Measurements from ENCODE around the gene DDAH2.

DDAH2 gene

DNA sequence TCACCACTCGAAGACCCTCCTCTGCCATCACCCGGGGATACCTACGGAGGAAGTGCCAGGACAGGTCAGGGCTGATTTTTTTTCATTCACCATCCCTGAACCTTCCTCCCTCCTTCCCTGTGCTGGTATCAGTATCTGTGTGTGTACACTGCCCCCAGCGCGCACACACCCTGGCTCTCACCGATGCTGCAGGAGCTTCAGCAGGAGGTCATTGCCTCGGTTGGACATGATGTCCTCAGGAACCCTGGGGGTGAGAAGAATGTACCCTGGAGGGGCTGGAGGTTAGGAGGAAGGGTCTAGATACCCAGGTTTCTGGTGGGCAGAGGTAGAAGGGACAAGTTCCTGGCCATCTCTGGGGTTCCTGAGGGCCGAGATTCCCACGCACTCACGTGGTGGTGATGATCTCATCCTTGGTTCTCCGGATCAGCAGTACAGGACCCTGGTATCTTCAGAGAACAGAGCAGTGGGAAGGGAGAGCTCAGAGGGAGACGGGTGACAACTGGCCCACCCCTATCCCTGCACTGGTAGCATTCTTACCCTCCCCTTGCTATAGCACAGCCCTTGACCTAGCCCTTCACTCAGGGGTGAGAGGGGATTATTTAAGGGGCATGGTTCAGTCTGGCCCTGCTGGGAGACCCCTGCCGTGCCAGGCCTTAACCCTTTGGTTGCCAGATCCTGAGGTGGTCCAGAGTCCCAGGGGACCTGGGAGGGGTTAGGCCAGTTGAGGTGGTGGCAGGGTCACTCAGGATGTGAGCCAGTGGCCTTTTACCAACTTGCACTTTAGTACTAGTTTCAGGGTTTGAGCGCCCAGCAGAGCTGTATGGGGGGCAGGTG, 41.0 kb downstream of the DDAH2 start:
- no peak for TF ChIP-seq FOXK2 (IDR thresholded peaks at IDR 0.05)
- TF ChIP-seq TARDBP (IDR thresholded peaks at IDR 0.05): no peak
- TF ChIP-seq ELF4 (IDR thresholded peaks at IDR 0.05): no peak
- no peak for TF ChIP-seq SP1 (IDR thresholded peaks at IDR 0.05)
- TF ChIP-seq LEF1 (IDR thresholded peaks at IDR 0.05; ENCODE audit: borderline replicate concordance): no peak
- TF ChIP-seq ZNF384 (IDR thresholded peaks at IDR 0.05): no peak
- no peak for TF ChIP-seq FOXM1 (IDR thresholded peaks at IDR 0.05; ENCODE audit: borderline replicate concordance)
- no peak for TF ChIP-seq BHLHE40 (IDR thresholded peaks at IDR 0.05; ENCODE audit: borderline replicate concordance)
- TF ChIP-seq NFRKB (IDR thresholded peaks at IDR 0.05): no peak
- no peak for TF ChIP-seq CTBP1 (IDR thresholded peaks at IDR 0.05; ENCODE audit: borderline replicate concordance)
- TF ChIP-seq SUZ12 (IDR thresholded peaks at IDR 0.05): no peak
- no peak for TF ChIP-seq FOXA1 (IDR thresholded peaks at IDR 0.05)
- no peak for TF ChIP-seq ARNT (IDR thresholded peaks at IDR 0.05)
- TF ChIP-seq HDGF (IDR thresholded peaks at IDR 0.05; ENCODE audit: borderline replicate concordance): no peak
- TF ChIP-seq, protein P1, sequence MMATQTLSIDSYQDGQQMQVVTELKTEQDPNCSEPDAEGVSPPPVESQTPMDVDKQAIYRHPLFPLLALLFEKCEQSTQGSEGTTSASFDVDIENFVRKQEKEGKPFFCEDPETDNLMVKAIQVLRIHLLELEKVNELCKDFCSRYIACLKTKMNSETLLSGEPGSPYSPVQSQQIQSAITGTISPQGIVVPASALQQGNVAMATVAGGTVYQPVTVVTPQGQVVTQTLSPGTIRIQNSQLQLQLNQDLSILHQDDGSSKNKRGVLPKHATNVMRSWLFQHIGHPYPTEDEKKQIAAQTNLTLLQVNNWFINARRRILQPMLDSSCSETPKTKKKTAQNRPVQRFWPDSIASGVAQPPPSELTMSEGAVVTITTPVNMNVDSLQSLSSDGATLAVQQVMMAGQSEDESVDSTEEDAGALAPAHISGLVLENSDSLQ (IDR thresholded peaks at IDR 0.05): no peak
- TF ChIP-seq L3MBTL2 (conservative IDR thresholded peaks at IDR 0.05): no peak
- ChIA-PET CTCF (no interaction called here), POLR2A (interaction anchor here (1.7 to 1.9 kb wide), 2 partner anchors 15 to 52 kb away, joined by 6 to 7 read pairs; partner anchors contain the start of genes ABHD16A and MSH5)
- no peak for DNase-seq (ENCODE audit: extremely low spot score)

DNA sequence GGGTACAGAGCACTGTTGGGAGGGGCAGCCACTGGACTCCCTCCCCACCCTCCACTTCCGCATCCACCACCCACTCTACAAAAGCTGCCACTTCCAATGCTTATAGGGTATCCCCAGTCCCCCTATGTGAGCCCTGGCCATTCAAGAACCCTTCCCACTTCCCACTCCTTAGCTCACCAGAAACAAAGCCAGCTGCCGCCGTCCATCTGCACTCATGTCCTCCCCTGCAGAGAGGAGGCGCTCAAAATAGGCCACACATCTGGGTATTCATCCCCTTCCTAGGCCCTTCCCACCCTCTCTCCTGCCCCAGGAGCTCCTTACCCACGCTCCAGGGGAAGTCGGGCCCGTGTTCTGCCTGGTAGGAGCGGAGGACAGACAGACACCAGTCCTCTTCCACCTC, 41.8 kb downstream of the DDAH2 start:
- ChIA-PET CTCF (interaction anchor here (0.5 kb wide), 1 partner anchor 144 kb away, joined by 3 read pairs; no protein-coding TSS in a partner anchor), POLR2A (interaction anchor here (1.9 kb wide), 1 partner anchor 16 kb away, joined by 6 read pairs; the partner anchor contains the start of gene ABHD16A)
- TF ChIP-seq NFRKB (IDR thresholded peaks at IDR 0.05) (no peak), SUZ12 (IDR thresholded peaks at IDR 0.05) (no peak), SP1 (IDR thresholded peaks at IDR 0.05) (no peak), FOXA1 (IDR thresholded peaks at IDR 0.05) (no peak), ARNT (IDR thresholded peaks at IDR 0.05) (no peak), CTBP1 (IDR thresholded peaks at IDR 0.05; ENCODE audit: borderline replicate concordance) (no peak), ELF4 (IDR thresholded peaks at IDR 0.05) (no peak), FOXM1 (IDR thresholded peaks at IDR 0.05; ENCODE audit: borderline replicate concordance) (no peak), TARDBP (IDR thresholded peaks at IDR 0.05) (no peak), LEF1 (IDR thresholded peaks at IDR 0.05; ENCODE audit: borderline replicate concordance) (no peak), HDGF (IDR thresholded peaks at IDR 0.05; ENCODE audit: borderline replicate concordance) (no peak), BHLHE40 (IDR thresholded peaks at IDR 0.05; ENCODE audit: borderline replicate concordance) (no peak), ZNF384 (IDR thresholded peaks at IDR 0.05) (no peak)
- TF ChIP-seq, protein P1 (IDR thresholded peaks at IDR 0.05): no peak
- no peak for DNase-seq (ENCODE audit: extremely low spot score)

DNA sequence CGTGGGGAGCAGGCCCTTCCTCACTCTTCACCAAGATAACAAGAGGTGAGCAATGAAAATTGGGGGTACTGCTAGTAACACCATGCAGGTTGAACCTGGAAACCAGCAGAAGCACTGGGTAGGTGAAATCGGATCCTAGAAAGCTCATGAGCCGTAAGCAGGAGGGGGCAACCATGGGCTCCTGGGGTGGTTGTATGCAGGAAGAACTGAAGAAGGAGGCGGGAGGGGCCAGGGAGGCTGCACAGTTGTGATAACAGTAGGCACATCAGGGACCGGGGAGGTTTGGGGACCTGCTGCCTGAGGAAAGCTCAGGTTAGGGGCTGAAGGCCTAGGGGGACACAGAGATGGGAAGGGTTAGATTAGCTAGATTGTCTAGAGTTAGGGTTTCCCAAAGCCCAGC, 42.6 kb downstream of the DDAH2 start:
- ChIA-PET POLR2A (interaction anchor here (1.9 kb wide), 1 partner anchor 16 kb away, joined by 6 read pairs; the partner anchor contains the start of gene ABHD16A), CTCF (interaction anchor here (0.6 kb wide), 1 partner anchor 87 kb away, joined by 3 read pairs; no protein-coding TSS in a partner anchor)

DNA sequence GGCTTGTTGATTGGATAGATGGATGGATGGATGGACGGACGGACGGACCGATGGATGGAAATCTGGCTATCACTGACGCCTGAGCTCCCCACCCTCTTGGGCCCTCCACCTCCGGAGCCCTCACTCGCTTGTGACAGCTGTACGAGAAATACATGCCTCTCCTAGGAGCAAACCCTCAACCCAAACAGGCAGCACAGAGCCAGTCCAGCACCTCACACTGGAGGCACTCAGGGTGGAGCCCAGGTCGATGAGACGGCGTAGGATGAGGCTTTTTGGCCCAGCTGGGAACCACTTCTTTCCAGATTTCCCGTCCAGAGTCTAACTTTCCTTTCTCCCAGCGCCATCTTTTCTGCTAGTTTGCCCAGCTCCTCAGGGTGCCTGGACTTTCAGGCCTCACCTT, 45.5 kb downstream of the DDAH2 start:
- ChIA-PET POLR2A (interaction anchor here (0.9 to 2.2 kb wide), 8 partner anchors 8 to 147 kb away, joined by 3 to 8 read pairs (median 4); partner anchors contain the start of genes ABHD16A, HSPA1A, HSPA1B and HSPA1L), CTCF (interaction anchor here (0.8 kb wide), 1 partner anchor 54 kb away, joined by 3 read pairs; no protein-coding TSS in a partner anchor)
- no peak for TF ChIP-seq SUZ12 (IDR thresholded peaks at IDR 0.05)
- no peak for TF ChIP-seq ZNF384 (IDR thresholded peaks at IDR 0.05)
- no peak for TF ChIP-seq FOXA1 (IDR thresholded peaks at IDR 0.05)
- TF ChIP-seq HDGF (IDR thresholded peaks at IDR 0.05; ENCODE audit: borderline replicate concordance): no peak
- no peak for TF ChIP-seq L3MBTL2 (conservative IDR thresholded peaks at IDR 0.05)
- no peak for TF ChIP-seq SP1 (IDR thresholded peaks at IDR 0.05)
- TF ChIP-seq ARNT (IDR thresholded peaks at IDR 0.05): no peak
- TF ChIP-seq, protein P1 (IDR thresholded peaks at IDR 0.05): no peak
- TF ChIP-seq CTBP1 (IDR thresholded peaks at IDR 0.05; ENCODE audit: borderline replicate concordance): no peak
- no peak for TF ChIP-seq NFRKB (IDR thresholded peaks at IDR 0.05)
- TF ChIP-seq TARDBP (IDR thresholded peaks at IDR 0.05): no peak
- no peak for TF ChIP-seq FOXM1 (IDR thresholded peaks at IDR 0.05; ENCODE audit: borderline replicate concordance)
- no peak for TF ChIP-seq BHLHE40 (IDR thresholded peaks at IDR 0.05; ENCODE audit: borderline replicate concordance)
- no peak for DNase-seq (ENCODE audit: extremely low spot score)

More for the DNA sequence above, 42.6 kb downstream of the DDAH2 start:
- DNase-seq (ENCODE audit: extremely low spot score): no peak
- TF ChIP-seq FOXM1 (IDR thresholded peaks at IDR 0.05; ENCODE audit: borderline replicate concordance): no peak
- TF ChIP-seq ELF4 (IDR thresholded peaks at IDR 0.05): no peak
- no peak for TF ChIP-seq BHLHE40 (IDR thresholded peaks at IDR 0.05; ENCODE audit: borderline replicate concordance)
- TF ChIP-seq CTBP1 (IDR thresholded peaks at IDR 0.05; ENCODE audit: borderline replicate concordance): no peak
- TF ChIP-seq, protein P1 (IDR thresholded peaks at IDR 0.05): no peak
- no peak for TF ChIP-seq FOXK2 (IDR thresholded peaks at IDR 0.05)
- no peak for TF ChIP-seq SP1 (IDR thresholded peaks at IDR 0.05)
- no peak for TF ChIP-seq HDGF (IDR thresholded peaks at IDR 0.05; ENCODE audit: borderline replicate concordance)
- TF ChIP-seq ARNT (IDR thresholded peaks at IDR 0.05): no peak
- TF ChIP-seq SUZ12 (IDR thresholded peaks at IDR 0.05): no peak
- no peak for TF ChIP-seq TARDBP (IDR thresholded peaks at IDR 0.05)
- no peak for TF ChIP-seq L3MBTL2 (conservative IDR thresholded peaks at IDR 0.05)
